Stimulated activated CD4-positive, alpha-beta T cell treated with anti-CD3 and anti-CD28 coated beads, Interleukin-12 subunit alpha, Interleukin-12 subunit beta, amount 100 ng/mL, for 4 hours (primary cell): ENCODE measurements around the gene ZP2.
"Not testable (repeated sequence)": the region's sequence is repeated elsewhere in the genome, so short reads cannot be mapped to it uniquely, and the experiment has no call there.

Source experiments
- DNase-seq: peaks from one replicate; pipeline ENCODE4 v3.0.0-alpha.2; 2020

The ZP2 gene

GRCh38 chr16:21169249-21169981 lies 42.0 kb downstream of the ZP2 start:
- no peak for DNase-seq

GRCh38 chr16:21167929-21168602 lies 43.3 kb downstream of the ZP2 start:
- no peak for DNase-seq

- DNase-seq, result no peak
Observed at GRCh38 chr16:21167360-21167759, 44.0 kb downstream of the ZP2 start.

DNA sequence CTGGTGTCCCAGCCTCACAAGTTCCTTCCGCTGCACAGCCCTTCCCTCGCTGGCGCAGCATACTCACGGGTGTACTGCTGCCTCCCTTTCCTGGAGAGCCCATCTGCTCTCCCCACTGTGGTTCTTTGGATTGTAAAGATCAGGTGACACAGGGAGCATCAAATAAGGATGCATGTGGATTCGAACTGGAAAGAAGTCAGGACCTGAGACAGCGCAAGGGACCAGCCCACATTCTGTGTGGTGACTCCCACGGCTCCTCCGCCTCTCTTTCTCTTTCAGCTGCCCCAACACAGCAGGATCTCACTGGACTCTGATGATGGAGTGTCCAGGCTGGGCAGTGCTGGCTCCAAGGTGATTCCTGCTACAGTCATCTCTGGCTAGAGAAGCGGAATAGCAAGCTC lies 44.8 kb downstream of the ZP2 start:
- no peak for DNase-seq

DNA sequence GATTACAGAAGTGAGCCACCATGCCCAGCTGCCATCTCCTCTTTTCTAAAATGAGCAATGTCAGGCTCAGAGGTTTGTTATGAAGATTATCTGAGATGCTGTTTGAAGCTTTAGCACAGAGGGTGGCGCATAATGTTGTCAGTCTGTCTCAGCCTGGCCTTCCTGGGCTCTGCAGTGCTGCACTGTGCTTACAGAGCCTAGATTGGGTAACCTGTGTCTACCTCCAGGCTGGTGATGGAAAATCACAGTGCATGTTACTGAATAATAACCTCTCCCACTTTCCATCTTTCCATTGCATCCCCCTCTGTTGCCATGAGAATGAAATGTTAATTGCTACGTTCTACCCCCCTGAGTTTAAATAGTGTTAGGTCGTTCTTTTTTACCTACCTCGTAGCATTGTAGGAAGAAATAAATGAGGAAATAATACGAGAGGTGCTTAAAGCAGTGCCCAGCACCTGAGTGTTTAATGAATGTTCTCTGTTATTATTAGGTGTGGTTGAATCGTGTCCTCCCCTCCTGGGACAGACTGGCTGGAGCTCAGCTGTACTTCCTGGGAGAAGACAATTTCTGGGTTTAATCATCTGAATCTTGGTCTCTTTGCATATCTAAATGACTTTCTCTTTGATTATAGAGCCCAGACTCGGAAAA lies 46.7 kb downstream of the ZP2 start:
- DNase-seq, result no peak

- DNase-seq, result no peak
Observed at GRCh38 chr16:21163576-21163975, 47.8 kb downstream of the ZP2 start.

DNA sequence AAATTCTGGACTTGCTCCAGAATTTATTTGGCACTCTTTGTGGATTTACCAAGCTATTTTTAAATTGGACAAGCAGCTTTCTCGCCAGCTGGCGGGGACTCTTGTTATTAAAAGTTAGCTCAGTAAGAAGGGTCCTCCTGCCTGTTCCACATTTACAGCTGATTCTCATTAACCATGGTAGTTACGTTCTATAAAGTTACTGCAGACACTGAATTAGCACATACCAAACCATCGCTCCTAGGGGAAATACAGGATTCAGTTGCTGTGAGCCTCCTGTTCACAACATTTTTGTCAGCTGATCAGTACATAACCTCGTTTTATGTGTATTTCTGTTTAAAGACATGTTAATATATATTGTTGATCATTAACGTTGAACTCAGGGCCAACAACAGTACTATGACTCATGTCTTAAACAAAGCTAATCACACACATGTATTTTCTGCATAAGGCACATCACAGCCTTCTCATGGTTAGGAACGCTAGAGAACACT lies 48.7 kb downstream of the ZP2 start:
- DNase-seq, result no peak

DNA sequence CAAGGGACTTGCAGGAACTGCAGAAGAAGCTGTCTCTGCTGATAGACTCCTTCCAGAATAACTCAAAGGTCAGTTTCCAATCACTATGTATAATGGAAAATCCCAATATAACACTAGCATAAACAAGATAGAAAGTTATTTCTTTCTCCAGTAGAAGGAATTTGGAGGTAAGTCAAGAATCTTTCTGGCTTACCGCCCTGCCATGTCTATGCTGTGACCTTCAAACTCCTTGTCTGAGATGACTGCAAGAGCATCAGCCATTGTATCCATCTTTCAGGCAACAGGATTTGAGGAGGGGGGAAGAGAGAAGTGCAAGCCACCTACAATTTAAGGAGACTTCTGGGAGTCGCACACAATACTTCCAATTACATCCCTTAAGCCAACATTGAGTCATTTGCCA lies 50.2 kb downstream of the ZP2 start:
- DNase-seq, result no peak

GRCh38 chr16:21160276-21160675 lies 51.1 kb downstream of the ZP2 start:
- DNase-seq, result no peak

DNA sequence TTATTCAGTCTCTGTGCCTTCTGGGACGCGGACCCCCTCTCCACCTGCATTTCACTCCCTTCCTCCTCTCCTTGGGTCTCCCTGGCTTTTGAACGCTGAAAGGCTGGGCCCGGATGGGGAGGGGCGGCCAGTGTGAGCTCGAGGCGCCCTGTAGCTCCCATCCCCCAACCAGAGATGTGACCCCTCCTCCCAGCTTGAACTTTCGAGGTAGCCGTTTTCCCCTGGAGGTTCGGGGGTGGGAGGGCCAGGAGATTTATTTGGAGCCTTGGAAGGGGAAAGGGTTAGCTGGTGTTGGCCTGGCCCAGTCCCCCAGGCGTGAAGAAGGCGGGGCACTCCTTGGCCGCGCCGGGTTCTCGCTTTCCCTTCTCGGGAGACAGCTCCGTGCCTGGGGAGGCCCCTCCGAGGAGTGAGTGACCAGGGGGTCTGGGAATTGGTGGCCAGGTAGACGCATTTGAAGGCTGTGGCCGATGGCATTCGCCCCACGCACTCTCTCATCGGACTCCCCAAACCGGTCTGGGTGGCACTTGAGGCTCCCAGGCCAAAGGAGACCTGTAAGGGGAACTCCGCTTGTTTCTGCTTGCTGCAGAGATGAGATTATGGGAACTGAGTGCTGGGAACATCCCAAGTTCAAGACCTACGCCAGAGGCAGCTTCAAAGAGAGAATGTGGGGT lies 52.0 kb downstream of the ZP2 start:
- DNase-seq, result peak; percentile 13

DNA sequence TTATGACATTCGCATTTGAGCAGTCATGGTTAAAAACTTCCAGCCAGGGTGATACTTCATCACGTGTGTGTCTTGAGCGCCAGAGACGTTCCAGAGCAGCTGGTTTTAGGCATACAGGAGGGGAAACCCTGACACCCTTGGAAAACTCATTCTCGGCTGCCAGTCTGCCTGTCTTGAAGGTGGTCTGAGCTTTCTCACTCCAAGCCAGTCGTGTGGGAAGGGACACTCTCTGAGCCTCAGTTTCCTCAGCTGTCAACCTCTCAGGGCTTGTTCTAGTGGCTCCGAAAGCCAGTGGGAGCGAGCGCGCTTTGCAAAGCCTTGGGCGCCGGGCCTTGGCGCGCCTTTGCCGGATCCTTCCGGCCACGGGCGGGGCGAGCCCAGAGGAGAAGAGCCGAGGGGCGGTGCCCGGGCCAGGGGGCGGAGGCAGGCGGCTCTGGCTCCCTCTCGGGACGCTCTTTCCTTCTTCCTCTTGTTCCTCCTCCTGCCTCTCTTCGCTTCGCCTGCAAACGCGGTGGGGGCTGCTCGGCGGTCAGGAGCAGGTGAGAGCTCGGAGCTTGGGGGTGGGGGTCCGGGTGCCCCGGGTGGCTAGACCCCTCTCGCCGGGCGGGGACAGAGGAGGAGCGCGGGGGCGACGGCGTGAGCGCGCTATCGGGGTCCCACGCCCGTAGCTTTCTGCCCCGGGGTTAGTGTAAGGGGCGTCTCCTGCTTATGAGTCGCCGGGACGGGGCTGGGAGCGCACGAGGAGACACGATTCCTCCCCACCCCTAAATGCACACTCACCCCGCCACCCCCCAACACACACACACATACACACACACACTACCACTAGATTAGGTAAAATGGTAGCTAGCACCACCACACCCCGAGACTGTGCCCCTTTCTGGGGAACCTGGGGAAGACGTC lies 52.9 kb downstream of the ZP2 start, which contains the start of gene LDAF1:
Gene LDAF1, plus strand, starts transcription at position 467 of the 903 bp plus-strand sequence. CDS start 2,509 bp downstream, outside the sequence.
- peak; percentile 80 for DNase-seq

DNA sequence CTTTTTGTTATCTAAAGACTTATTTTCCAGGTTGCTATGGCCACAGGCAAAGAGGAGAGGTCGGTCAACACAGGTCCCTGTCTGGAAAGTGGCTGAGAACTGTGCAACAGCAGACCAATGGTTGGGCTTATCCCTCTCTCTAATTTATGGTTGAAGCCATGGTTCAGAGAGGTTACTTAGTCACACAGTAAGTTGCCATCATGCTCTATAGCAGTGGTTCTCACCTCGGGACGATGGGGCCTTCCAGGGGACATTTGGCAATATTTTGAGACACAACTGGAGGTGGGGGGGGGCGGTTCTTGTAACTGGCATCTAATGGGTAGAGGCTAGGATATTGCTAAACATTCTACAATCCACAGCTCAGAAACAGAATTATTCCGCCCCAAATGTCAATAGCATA lies 53.7 kb downstream of the ZP2 start:
- DNase-seq, result no peak

GRCh38 chr16:21156767-21157467 lies 54.5 kb downstream of the ZP2 start:
- DNase-seq, result no peak

- not testable (repeated sequence) for DNase-seq
Observed at GRCh38 chr16:21156011-21156410, 55.4 kb downstream of the ZP2 start.

DNA sequence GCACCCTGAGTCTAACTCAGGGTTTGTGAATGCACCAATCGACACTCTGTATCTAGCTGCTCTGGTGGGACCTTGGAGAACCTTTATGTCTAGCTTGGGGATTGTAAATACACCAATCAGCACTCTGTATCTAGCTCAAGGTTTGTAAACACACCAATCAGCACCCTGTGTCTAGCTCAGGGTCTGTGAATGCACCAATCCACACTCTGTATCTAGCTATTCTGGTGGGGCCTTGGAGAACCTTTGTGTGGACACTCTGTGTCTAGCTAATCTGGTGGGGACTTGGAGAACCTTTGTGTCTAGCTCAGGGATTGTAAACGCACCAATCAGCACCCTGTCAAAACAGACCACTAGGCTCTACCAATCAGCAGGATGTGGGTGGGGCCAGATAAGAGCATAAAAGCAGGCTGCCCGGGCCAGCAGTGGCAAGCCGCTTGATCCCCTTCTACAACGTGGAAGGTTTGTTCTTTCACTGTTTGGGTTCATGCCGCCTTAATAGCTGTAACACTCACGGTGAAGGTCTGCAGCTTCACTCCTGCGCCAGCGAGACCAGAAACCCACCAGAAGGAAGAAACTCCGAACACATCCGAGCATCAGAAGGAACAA lies 58.1 kb downstream of the ZP2 start:
- not testable (repeated sequence) for DNase-seq

- DNase-seq, result not testable (repeated sequence)
Observed at GRCh38 chr16:21152160-21153030, 59.0 kb downstream of the ZP2 start.

DNA sequence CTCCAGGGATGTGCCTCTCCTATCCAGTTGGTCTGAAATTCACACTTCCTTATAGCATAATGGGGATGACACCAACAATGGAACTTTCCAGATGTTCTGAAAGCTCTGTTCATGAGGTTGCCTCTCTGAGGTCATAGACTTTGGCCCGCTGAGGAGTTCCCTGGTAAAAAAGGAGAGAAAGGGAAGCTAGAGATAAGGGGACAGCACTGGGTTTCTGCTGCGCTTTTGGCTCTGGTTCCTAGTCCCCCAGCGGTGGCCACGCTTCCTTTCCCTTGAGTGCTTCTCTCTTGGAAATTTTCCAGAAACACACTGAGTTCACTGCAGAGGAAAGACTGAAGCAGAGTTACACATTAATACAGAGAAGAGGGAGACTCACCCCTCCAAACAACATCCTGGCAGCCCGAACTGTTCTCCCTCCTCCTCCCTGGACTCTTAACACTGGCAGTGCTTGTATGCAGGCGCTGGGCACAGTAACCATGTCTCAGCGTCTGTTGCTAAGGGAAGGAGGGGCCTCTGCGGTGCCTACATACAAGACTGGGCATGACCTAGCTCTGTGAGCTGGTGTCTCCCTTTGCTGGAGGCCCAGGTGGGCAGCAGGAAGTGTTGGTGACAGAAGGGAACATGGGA lies 60.9 kb downstream of the ZP2 start, which contains the start of gene DNAH3:
Gene DNAH3, minus strand, starts transcription at position 472 of the 627 bp plus-strand sequence. CDS start 527 bp downstream, outside the sequence.
- no peak for DNase-seq
